NCI-H146 treated with DMSO at 0.1 percent for 48 hours (cell line): ENCODE measurements around the gene CACNG6.

Experiments used
- DNase-seq: peaks from one replicate; lab custom pipeline; 2025; ENCODE audit not compliant: unreplicated experiment; lab: John Stamatoyannopoulos, UW

Gene CACNG6

DNA sequence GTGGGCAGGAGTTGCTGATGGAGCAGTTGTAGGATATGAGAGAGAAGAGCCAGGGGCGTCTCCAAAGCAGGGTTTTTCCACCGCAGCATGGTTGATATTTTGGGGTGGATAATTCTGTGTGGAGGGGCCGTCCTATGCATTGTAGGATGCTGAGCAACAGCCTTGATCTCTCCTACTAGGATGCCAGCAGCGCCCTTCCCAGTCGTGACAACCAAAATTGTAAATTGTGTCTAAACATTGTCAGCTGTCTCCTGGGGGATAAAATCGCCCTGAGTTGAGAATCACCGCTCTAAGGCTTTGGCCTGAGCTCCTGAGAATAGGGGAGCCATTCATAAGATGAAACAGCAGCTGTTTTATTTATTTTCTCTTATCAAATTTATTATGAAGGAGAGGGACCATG lies 24.5 kb upstream of the CACNG6 start:
- DNase-seq: no peak

DNA sequence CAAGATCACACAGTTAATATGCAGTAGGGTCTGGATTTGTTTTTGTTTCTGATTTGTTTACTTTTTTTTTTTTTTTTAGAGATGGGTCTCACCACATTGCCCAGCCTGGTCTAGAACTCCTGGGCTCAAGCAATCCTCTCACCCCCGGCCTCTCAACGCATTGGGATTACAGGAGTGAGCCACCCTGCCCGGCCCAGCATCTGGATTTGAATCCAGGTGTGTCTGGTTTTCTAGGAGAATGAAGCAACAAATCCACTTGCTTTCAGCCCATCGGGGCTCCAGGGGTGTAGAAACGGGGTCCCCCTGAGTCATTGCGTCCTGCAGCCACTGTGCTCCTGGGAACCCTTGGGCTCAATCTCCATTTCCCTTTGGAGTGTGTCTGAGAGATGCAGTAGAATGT lies 22.1 kb upstream of the CACNG6 start:
- DNase-seq: no peak

DNA sequence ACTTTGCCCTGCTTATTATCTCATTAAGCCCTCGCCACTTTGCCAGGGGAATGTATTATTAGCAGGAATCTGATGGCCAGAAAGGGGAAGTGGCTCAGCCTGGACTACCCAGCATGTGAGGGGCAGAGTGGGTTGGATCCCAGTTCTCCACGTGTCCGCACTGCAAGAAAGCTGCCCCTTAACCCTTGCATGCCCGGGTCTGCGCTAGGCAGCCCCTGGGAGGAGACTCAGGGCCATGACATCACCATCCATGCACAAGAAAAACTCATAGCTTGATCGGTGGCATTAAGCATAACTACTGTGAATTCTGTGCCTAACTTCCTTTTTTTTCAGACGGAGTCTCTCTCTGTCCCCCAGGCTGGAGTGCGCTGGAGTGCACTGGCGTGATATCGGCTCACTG lies 19.8 kb upstream of the CACNG6 start:
- DNase-seq: no peak

DNA sequence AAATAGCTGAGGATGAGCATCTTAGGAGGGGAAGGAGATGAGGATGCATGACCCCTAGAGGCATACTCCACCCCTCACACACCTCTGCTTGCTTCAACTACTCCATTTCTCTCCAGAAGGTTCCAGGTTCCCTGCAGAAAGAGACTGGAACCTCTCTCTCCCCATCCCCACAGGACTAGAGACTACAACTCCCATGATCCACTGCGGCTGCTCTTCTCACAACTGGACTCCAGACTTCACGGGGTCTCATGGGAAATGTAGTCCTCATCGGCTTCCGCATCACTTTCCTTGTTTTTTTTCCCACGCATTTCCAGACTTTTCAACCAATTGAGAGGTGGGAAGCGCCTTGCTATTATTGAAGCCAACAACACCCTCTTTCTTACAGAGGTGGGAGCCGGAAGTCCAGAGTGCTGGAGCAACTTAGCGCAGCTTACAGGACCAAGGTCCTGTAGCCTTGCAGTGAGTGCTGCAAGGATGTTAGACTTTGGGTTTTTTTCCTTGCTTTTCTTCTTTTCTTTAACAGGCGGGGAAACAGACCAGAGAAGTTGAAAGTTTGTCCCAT lies 13.9 kb upstream of the CACNG6 start:
- DNase-seq: no peak

DNA sequence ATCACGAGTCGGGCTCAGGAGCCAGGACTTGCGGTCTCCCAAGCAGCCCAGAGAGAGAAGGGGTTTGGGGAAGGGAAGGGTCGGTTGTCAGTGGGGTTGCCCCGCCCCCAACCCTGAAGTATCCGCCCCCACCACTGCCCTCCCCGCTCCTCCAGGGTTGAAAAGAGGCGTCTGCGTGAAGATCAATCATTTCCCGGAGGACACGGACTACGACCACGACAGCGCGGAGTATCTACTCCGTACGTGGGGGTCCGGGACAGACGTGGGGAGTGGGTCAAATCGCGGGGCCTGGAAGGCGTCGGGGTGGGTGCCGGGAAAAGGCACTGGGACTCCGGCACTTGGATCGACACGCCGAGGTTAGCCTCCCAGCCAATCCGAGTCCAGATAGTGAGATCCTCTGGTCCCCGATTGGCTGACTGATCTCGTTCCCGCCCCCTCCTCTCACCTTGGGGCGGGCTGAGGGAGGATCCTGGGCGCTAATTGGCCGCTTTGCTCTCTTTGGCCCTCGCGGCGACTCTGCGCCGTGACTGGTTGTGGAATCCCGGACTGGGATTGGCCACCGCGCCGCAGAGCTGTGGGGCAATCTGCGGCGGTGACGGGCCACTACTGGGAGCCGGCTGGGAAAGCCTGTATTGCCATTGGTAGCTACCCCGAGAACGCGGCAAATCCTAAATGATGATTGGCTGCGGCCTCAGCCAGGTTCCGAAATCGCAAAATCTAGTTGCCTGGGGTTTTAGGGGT lies 13.3 kb upstream of the CACNG6 start:
- DNase-seq: no peak

DNA sequence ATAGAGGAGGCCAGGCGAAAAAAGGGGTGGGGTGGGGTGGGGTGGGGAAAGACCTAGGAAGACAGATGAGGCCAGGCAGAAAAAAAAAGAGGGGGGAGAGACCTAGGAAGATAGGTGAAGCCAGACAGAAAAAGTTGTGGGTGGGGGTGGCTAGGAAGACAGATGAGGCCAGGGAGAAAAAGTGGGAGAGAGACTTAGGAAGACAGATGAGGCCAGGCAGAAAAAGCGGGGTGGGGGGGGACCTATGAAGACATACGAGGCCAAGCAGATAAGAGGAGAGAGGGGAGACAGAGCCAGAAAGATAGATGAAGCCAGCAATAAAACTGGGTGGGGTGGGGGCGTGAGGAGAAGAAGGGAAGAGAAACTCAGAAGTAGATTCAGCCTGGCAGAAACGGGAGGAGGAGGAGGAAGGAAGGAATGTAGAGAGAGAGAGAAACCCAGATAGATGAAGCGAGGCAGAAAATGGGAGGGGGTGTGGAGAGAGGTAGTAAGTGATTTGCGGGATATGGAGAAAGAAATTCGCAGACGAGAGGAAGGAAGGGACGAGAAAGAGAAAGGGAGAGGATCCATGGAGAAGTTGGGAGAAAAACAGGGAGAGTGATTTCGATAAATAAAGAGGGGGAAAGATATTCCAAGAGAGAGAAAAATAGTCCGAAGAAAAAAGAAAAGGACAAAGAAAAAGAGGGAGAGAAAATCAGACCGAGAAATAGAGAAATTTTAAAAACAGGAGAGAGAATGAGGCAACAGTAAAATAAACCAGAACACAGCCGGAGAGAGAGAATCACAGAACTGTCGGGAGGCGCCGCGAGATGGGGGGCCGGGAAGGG lies 12.2 kb upstream of the CACNG6 start:
- DNase-seq: no peak

DNA sequence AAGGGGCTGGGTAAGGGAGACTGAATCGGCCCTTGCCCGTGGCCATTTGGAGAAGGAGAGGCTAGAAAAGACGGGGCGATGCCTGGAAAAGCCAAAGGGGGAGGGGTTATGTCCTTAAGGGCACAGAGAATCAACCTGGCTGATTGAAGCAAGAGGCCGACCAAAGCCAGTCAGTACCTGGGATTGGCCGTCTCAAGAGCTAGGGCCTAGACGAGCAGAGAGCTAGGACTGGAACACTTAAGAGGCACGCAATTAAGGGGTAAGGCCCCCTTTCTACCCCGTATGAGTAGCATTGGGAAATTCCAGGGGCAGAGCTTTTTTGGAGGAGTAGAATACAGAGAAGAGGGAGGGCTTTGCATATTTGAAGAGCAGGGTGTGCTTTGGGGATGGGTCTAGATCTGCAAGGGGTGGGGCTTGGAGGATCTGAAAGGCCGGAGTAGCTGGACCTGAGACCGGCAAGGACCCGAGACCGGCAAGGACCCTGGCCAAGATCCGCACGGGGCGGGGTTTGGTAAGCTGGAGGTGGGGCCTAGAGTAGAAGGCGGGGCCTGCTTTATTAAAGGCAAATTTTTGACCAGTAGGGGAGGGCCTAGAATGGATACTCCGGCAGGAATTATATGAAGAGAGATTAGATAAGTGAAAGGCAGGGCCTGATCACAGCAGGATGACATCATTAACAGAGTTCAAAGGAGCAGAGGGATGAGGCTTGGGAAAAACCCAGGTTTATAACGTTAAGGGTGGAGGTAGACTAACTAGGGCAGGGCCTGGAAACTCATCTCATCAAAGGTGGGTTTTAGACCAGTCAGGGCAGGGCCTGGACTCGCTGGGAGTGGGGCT lies 10.7 kb upstream of the CACNG6 start:
- no peak for DNase-seq

DNA sequence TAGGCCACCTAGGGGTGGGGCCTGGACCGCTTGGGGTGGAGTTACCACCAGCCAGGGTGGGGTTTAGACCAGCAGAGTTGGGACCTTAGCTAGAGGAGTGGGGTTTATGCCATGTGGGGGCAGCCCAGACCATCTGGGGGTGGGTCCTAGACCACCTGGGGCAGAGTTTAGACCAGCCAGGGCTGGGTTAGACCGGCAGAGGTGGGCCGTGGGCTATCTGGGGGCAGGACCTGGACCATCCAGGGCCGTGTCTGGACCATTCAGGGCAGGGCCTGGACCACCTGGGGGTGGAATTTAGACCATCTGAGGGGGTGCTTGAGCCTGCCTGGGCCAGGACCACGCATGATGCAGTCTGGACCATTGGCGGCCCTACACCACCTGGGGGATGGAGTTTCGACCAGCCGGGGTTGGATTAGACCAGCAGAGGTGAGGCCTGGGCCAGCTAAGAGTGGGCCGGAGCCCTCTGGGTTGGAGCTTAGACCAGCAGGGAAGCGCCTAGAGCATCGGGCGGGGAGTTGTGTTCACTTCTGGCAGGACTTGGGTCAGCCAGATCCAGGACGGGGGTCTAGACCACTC lies 10.0 kb upstream of the CACNG6 start:
- no peak for DNase-seq

DNA sequence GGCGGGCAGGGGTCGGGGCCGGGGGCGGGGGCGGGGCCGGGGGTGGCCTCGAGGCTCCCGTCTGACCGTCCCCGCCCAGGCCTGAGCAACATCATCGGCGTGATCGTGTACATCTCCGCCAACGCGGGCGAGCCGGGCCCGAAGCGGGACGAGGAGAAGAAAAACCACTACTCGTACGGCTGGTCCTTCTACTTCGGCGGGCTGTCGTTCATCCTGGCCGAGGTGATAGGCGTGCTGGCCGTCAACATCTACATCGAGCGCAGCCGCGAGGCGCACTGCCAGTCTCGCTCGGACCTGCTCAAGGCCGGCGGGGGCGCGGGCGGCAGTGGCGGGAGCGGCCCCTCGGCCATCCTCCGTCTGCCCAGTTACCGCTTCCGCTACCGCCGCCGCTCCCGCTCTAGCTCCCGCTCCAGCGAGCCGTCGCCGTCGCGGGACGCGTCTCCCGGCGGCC lies 9.4 kb upstream of the CACNG6 start:
- no peak for DNase-seq

DNA sequence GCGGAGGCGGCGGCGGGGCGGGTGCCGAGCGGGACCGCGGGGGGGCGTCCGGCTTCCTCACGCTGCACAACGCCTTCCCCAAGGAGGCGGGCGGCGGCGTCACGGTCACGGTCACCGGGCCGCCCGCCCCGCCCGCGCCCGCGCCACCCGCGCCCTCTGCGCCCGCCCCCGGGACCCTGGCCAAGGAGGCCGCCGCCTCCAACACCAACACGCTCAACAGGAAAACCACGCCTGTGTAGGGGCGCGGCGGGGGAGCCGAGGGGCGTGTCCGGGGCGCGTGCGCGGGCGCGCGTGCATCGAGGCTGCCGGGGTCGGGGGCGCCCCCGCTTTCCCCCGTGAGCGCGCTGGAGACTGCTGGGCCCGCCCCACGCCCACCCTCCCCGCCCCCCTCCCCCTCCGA lies 8.8 kb upstream of the CACNG6 start:
- no peak for DNase-seq

DNA sequence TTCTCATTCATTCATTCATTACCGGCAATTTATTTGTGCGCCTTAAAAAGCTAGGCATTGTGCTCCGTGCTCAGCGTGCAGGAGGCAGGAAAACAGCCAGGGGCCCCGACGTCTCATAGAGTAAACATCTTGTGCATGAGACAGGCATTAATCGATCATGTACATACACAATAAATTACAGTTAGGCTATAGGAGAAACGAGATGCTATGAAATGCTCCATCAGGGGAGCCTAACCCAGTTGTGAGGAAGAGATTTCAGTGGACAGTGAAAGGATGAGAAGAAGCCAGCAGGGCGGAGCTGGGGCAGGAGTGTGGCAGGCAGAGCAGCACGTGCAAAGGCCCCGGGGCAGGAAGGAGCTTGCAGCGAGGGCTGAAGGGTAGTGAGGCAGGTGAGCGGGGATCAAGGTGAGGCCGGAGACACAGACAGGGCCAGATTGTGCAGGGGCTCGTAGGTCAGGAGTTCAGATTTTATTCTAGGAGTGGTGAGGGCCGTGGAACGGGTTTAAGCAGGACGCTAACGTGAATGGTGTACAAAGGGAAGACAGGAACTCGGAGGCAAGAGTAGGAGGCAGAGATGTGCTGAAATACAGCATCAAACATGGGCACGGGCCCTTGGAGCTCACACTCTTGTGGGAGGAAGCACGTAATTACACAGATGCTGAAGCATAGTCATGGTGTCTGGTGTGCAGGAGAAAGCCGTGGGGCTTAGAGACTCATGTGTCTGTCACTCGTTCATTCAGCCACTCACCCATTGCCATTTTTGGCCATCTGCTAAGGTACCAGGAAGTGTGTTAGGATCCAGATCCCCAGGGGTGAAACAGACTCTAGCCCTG lies 7.8 kb upstream of the CACNG6 start:
- DNase-seq: no peak

DNA sequence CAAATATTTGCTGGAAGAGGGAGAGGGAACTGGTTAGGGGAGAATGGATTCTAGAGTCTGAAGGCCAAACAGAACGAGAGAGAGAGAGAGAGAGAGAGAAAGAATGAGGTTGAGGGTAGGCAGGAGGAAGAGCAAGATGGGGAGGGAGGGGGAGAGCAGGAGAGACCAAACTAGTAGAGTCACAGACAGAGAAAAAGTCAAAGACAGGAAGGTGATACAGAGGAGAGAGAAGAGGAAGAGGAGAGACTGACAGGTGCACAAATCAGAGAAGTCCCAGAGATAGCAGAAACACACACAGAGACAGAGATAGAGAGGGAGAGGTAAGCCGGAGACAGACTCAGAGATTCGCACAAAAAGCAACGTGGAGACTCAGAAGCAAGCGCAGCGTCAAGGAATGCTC lies 5.6 kb upstream of the CACNG6 start:
- no peak for DNase-seq

DNA sequence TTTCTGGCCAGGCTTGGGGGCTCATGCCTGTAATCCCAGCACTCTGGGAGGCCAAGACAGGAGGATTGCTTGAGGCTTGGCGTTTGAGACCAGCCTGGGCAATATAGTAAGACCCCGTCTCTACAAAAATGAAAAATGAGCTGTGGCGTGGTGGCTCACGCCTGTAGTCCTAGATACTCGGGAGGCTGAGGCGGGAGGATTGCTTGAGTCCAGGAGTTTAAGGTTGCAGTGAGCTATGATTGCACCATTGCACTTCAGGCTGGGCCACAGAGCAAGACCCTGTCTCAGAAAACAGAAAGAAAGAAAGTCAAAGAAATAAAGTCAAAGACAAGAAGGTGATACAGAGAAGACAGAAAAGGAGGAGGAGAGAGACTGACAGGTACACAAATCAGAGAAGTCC lies 2.5 kb upstream of the CACNG6 start:
- DNase-seq: no peak

DNA sequence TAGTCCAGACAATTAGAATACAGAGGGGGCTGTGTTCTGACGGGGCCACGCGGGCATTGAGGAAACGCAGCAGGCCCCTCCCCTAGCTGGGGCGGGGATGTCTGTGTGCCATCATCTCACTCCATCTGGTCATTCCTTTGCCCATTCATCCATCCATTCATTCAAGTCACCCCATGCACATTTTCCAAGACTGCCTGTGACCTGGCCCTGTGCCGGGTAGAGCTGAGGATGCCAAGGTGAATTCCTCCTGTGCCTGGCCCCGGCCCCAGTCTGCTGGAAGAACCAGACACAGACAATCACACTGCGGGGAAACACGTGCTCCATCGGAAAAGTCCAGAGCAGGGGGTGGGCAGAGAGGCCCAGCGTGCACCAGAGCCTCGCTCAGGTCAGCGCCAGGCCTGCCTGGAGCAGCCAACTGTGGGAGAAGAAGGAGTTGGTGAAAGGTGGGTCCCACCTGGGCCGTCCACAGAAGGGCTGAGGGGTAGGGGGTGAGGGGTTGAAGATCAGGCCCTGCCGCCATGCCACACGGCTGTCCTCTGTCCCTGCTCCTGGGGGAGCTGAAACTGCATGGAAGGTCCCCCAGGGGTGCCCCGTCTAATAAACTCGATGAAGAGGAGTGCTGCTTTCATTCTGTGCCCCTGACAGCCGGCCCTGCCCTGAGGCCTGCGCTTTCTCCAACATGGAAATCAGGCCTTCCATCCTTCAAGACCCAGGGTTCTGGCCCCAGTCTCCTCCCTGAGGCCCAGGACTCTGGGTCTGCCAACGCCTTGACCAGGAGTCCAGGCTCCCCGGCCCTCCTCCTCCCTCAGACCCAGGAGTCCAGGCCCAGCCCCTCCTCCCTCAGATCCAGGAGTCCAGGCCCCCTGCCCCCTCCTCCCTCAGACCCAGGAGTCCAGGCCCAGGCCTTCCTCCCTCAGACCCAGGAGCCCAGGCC lies 1.6 kb upstream of the CACNG6 start:
- DNase-seq: no peak

DNA sequence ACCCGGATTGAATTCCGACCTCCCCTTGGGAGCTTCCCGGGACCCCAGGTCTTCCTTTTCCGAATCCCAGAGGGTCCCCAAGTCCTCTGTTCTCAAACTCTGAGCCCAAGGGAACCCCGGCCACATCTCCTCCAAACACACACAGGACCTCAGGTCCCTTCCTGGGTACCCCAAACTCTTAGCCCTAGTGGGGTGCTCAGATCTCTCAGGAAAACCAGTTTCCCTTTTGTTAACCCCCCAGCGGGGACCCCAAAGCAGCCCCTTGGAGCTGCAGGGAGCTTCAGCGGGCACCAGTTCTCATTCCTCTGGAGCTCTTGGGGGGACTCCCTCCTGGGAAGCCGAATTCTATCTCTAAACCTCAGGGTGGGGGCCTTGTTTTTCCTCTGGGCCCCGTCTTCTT lies 774 bp downstream of the CACNG6 start:
- no peak for DNase-seq

DNA sequence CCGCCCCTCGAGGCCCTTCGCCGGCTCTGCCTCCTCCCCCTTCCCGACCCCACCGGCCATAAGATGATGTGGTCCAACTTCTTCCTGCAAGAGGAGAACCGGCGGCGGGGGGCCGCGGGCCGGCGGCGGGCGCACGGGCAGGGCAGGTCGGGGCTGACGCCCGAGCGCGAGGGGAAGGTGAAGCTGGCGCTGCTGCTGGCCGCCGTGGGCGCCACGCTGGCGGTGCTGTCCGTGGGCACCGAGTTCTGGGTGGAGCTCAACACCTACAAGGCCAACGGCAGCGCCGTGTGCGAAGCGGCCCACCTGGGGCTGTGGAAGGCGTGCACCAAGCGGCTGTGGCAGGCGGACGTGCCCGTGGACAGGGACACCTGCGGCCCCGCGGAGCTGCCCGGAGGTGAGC lies 1.4 kb downstream of the CACNG6 start:
- no peak for DNase-seq

DNA sequence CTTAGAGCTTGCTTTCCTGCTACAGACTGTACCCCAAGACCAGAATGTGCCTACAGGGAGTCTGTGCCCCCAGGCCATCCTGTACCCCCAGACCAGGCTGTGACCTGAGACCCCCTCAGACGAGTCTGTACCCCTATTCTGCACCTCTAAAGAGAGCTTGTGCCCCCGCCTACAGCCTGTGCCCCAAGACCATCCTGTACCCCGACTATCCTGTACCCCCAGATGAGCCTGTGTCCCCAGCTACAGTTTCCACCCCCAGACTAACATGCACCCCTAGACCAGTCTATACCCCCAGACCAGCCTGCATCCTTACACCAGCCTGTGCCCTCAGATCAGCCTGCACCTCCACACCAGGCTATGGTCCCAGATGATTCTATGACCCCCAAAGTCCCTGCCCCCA lies 2.0 kb downstream of the CACNG6 start:
- DNase-seq: no peak

DNA sequence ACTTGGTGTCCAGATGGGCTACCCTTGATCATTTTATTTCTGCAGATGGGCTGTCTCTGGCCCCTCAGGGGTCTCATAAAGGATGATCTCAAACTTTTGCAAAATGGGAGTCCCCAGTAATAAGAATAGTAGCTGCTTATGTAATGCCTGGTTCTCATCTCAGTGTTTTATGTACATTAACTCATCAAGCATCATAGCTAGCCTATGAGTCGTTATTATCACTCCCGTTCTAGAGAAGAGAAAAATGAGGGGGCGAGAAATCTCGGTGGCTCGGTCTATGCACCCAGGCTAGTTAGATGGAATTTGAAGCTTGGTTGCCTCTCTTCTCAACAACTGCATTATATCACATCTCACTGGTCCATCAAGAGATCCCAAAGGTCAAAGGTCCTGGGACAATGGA lies 3.4 kb downstream of the CACNG6 start:
- DNase-seq: no peak

DNA sequence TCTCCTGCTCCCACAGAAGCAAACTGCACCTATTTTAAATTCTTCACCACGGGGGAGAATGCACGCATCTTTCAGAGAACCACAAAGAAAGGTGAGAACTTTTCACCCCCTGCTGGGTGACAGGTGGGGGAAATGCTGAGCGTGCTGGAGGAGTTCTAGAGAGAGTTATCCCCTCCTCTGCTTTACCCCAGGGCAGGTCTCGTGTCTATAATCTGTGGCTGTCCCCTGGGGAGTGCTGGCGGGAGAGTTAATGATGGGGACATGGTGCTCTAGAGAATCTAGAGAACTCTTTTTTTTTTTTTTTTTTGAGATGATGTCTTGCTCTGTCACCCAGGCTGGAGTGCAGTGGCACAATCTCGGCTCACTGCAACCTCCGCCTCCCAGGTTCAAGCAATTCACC lies 6.8 kb downstream of the CACNG6 start:
- DNase-seq: no peak
